ENCODE measurements around the gene GPX8. TPM values are rescaled to one million over a fixed set of nuclear protein-coding genes. Genes with fewer than 3 reads are reported as not detected.

GPX8 gene
- total and polyA plus RNA-seq, 9 of the 15 experiments (the other 6 are each of a cell fraction or from before 2014, with no cell fraction given), result 0.62 to 1.8 (median 1.2) TPM

DNA sequence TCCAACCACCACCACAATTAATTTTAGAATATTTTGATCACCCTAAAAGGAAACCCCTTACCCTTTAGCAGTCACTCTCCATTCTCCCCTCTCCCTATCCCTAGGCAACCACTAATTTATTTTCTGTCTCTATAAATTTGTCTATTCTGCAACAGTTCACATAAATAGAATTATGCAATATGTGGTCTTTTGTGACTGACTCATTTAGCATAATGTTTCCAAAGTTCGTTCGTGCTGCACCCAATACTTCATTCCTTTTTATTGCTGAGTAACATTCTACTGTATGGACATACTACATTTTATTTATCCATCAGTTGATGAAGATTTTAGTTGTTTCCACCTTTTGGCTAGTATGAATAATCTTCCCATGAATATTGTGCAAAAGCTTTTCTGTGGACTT, 31.2 kb downstream of the GPX8 start (continued):
- TF ChIP-seq ZNF23 (CRISPR knock-in tag; IDR thresholded peaks at IDR 0.05) (no peak), CBFB (CRISPR knock-in tag; IDR thresholded peaks at IDR 0.05) (no peak), NFRKB (IDR thresholded peaks at IDR 0.05; ENCODE audit: low read depth) (no peak)
- TF ChIP-seq, protein P1, sequence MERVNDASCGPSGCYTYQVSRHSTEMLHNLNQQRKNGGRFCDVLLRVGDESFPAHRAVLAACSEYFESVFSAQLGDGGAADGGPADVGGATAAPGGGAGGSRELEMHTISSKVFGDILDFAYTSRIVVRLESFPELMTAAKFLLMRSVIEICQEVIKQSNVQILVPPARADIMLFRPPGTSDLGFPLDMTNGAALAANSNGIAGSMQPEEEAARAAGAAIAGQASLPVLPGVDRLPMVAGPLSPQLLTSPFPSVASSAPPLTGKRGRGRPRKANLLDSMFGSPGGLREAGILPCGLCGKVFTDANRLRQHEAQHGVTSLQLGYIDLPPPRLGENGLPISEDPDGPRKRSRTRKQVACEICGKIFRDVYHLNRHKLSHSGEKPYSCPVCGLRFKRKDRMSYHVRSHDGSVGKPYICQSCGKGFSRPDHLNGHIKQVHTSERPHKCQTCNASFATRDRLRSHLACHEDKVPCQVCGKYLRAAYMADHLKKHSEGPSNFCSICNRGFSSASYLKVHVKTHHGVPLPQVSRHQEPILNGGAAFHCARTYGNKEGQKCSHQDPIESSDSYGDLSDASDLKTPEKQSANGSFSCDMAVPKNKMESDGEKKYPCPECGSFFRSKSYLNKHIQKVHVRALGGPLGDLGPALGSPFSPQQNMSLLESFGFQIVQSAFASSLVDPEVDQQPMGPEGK (CRISPR knock-in tag; IDR thresholded peaks at IDR 0.05; ENCODE audit: borderline replicate concordance), result no peak
- TF ChIP-seq, protein P2, sequence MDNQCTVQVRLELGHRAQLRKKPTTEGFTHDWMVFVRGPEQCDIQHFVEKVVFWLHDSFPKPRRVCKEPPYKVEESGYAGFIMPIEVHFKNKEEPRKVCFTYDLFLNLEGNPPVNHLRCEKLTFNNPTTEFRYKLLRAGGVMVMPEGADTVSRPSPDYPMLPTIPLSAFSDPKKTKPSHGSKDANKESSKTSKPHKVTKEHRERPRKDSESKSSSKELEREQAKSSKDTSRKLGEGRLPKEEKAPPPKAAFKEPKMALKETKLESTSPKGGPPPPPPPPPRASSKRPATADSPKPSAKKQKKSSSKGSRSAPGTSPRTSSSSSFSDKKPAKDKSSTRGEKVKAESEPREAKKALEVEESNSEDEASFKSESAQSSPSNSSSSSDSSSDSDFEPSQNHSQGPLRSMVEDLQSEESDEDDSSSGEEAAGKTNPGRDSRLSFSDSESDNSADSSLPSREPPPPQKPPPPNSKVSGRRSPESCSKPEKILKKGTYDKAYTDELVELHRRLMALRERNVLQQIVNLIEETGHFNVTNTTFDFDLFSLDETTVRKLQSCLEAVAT (IDR thresholded peaks at IDR 0.05), result no peak

DNA sequence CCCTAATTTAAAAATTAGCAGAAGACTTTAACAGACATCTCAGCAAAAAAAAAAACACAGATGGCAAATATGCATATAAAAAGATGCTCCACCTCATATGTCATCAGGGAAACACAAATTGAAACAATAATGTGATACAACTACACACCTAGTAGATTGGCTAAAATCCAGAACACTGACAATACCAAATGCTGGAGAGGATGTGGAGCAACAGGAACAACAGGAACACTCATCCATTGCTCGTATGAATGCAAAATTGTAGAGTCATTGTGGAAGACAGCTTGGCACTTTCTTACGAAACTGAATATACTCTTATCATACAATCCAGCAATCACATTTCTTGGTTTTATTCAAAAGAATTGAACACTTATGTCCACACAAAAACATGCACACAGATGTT, 45.0 kb downstream of the GPX8 start:
- H2AFZ ChIP-seq (ENCODE audit: low read depth, low read length), result no peak overlapping the region
- no peaks in the 10 kb centered on the region for H3K79me2 ChIP-seq (ENCODE audit: control insufficient read depth, insufficient read depth, low read length)
- H3K27ac ChIP-seq (ENCODE audit: extremely low read depth, low read depth, low read length), result no peak overlapping the region
- H3K4me2 ChIP-seq (ENCODE audit: insufficient read depth, low read length), result no peak overlapping the region
- no peaks in the 10 kb centered on the region for H3K4me1 ChIP-seq (replicated peaks in 1 of 2; ENCODE audit: control insufficient read depth in 2 of 2, insufficient read depth in 2 of 2, low read length in 2 of 2)
- ATAC-seq (no peak), DNase-seq (ENCODE audit: extremely low read depth in 1 of 4, low spot score in 3 of 4) (no peak), FAIRE-seq (peak; percentile 60)
- ChIA-PET POLR2A (no interaction called here), CTCF (ENCODE audit: low intra/inter-chr PET ratio) (no interaction called here)
- in situ Hi-C loops (cut with MboI) (no loop called here), intact Hi-C loops (cut with micrococcal nuclease) (no loop called here)
- no peaks in the 10 kb centered on the region; the same call in 1 of the 2 replicates for H3K9me3 ChIP-seq (replicated peaks; ENCODE audit: control insufficient read depth, insufficient read depth, low read depth, low read length)
- no peaks in the 10 kb centered on the region for H3K9me1 ChIP-seq (ENCODE audit: control insufficient read depth, insufficient read depth, low read length)
- no TSS peak for BruUV-seq (replicated peaks)
- 0 out of 2 replicates have a peak, but pooled peaks have one; percentile 12 for TF ChIP-seq NFE2 (IDR thresholded peaks at IDR 0.05; ENCODE audit: low read depth)
- no peak for TF ChIP-seq GATAD2B (IDR thresholded peaks at IDR 0.05; ENCODE audit: borderline replicate concordance)
- TF ChIP-seq, protein P3, sequence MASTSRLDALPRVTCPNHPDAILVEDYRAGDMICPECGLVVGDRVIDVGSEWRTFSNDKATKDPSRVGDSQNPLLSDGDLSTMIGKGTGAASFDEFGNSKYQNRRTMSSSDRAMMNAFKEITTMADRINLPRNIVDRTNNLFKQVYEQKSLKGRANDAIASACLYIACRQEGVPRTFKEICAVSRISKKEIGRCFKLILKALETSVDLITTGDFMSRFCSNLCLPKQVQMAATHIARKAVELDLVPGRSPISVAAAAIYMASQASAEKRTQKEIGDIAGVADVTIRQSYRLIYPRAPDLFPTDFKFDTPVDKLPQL (IDR thresholded peaks at IDR 0.05; ENCODE audit: extremely low read depth, insufficient read length), result no peak
- TF ChIP-seq, protein P4, sequence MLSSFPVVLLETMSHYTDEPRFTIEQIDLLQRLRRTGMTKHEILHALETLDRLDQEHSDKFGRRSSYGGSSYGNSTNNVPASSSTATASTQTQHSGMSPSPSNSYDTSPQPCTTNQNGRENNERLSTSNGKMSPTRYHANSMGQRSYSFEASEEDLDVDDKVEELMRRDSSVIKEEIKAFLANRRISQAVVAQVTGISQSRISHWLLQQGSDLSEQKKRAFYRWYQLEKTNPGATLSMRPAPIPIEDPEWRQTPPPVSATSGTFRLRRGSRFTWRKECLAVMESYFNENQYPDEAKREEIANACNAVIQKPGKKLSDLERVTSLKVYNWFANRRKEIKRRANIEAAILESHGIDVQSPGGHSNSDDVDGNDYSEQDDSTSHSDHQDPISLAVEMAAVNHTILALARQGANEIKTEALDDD (IDR thresholded peaks at IDR 0.05), result no peak
- TF ChIP-seq ZFP36 (IDR thresholded peaks at IDR 0.05; ENCODE audit: low read depth, low read length, partially characterized antibody), result peak; percentile 18
- TF ChIP-seq, protein P2 (IDR thresholded peaks at IDR 0.05), result no peak
- TF ChIP-seq, protein P5, sequence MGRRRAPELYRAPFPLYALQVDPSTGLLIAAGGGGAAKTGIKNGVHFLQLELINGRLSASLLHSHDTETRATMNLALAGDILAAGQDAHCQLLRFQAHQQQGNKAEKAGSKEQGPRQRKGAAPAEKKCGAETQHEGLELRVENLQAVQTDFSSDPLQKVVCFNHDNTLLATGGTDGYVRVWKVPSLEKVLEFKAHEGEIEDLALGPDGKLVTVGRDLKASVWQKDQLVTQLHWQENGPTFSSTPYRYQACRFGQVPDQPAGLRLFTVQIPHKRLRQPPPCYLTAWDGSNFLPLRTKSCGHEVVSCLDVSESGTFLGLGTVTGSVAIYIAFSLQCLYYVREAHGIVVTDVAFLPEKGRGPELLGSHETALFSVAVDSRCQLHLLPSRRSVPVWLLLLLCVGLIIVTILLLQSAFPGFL (CRISPR knock-in tag; IDR thresholded peaks at IDR 0.05), result no peak
- H3K9ac ChIP-seq (ENCODE audit: insufficient read depth in 1 of 2, low read depth in 2 of 2, low read length in 2 of 2), result no peak overlapping the region
- H3K36me3 ChIP-seq (ENCODE audit: control insufficient read depth, insufficient read depth, low read length), result no peaks in the 10 kb centered on the region
- WGBS (ENCODE audit: insufficient coverage, low coverage, missing lambda C conversion rate), result 8% methylated on average over 2 of the region's 2 CpGs
- no peaks in the 10 kb centered on the region for H4K20me1 ChIP-seq (replicated peaks; ENCODE audit: control insufficient read depth, insufficient read depth, low read length)
- H3K4me3 ChIP-seq, result no peak overlapping the region
- peaks cover 8 to 11% of the 10 kb centered on the region in 2 experiments for H3K27me3 ChIP-seq (ENCODE audit: control insufficient read depth in 2 of 2, insufficient read depth in 2 of 2, low read length in 2 of 2)
